GM18858 (cell line): ENCODE results near the gene C3orf49.
A peak's percentile ranks its signal among the peaks of the same experiment; 100 is the strongest.

ENCODE experiments used
- ATAC-seq: cut with Tn5 transposase; IDR thresholded peaks from one replicate; pipeline ENCODE4 v1.9.1; 2021; ENCODE audit not compliant: unreplicated experiment

The C3orf49 gene

DNA sequence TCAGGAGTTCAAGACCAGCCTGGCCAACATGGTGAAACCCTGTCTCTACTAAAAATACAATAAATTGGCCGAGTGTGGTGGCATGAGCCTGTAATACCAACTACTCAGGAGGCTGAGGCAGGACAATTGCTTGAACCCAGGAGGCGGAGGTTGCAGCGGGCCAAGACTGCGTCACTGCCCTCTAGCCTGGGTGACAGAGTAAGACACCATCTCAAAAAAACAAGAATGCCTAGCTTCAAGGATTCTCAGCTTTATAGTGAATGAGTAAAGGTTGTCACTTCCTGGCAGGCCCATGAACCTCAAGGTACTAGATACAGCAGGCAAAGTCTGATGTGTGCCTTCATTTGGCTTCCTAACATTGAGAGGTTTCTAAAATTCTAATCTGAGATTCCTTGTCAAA is 30.1 kb downstream of the C3orf49 start:
- ATAC-seq, result no peak

- no peak for ATAC-seq
Measured at GRCh38 chr3:63851287-63851686, 32.2 kb downstream of the C3orf49 start.

- no peak for ATAC-seq
Measured at GRCh38 chr3:63853106-63853505, 34.0 kb downstream of the C3orf49 start.

DNA sequence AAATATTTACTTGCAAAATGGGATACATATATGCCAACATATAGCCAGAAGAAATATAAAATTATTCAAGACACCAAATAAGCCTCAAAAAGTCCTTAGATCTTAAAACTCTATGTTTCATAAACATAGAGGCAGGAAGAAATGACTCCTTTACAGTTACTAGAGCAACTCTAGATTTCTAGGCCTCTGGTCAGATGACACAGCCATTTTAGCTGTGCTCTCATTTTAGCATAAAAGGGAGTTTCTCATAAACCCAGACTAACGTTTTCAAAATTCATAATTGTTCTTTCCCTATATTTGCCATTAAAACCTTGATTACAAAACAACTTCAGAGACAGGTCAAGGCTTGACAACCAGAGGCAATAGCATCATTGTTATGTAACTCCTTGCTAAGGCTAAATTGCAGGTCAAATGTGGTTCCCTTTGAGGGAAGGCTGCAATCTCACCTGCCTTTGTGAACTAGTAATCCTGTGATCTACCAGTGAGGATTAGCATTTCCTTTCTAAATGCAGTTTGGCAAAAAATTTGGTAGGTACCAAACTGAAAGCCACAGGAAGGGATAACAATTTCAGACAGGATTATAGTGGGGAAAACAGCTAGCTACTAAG is 36.3 kb downstream of the C3orf49 start:
- ATAC-seq, result no peak

GRCh38 chr3:63857311-63857710 is 38.2 kb downstream of the C3orf49 start:
- ATAC-seq, result no peak

- no peak for ATAC-seq
Measured at GRCh38 chr3:63860776-63861175, 41.7 kb downstream of the C3orf49 start.

DNA sequence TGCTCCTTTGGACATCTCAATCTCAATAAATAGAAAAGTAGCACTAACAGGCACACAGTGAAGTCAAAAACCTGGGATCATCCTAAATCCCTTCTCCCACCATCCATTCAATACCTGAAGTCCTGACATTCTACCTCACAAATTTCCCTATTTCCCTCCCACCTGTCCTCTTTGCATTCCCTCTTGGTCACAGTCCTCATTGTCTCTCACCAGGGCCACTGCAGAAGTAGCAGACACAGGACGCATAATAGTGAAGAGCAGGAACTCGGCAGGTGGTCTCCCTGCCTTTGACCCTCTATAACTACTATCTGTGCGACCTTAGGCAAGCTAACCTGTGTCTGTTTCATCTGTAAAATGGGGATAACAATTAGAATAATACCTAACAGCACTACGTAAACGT is 42.2 kb downstream of the C3orf49 start:
- ATAC-seq, result no peak

DNA sequence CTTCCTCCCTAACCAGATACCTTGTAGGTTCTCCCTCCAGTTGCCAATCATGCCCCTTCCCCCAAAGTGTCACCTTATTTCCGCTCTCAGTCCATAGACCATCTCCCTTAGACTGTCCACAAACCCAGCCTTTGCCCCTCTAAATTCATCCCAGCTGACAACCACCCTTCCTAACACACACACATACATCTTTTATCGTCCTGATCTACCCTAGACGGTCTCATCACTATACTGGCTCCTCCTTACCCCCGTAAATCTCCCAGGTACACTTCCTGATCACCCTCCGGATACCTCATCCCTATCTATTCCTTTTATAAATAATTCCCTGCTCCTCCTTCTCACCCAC is 43.7 kb downstream of the C3orf49 start:
- no peak for ATAC-seq

DNA sequence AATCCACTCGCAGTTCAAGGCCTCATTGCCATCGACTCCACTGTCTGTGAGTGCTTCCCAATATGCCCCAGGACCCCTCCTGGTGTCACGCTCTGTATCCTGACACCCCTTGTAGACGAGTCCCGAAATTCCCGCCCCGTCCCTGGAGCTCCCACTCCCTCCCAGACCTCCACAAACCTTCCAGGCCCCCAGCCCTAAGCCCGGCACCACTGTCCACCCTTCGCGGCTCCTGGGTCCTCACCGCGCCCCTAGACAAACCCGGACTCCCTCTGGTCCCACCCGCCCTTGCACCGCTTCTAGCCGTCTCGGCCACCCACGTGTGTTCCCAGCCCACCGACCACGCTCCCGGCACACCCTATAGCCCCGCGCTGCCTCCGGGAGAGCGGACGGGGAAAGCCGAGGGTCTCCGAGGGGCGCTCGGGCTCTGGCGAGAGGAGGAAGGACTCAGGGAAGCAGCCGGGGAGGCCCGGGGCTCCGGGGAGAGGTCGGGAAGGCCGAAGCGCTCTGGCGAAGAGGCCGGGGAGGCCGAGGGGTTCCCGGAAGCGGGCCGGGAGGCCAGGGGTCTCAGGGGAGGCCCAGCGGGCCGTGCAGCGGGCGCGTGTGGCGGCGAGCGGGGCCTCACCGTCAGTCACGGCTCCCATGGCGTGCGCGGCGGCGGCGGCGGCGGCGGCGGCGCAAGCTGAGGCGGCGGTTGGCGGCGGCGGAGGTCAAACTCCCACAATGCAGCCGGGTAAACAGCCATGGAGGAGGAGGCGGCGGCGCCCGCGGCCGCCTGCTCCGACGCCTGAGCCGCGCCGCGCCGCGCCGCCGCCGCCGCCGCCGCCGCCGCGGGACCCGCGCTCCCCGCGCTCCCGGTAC is 44.3 kb downstream of the C3orf49 start, which contains the start of the genes ATXN7 and THOC7:
Gene ATXN7 (plus strand): TSS at position 718 of the 858 bp plus-strand sequence. CDS start 48,732 bp downstream, outside the sequence.
Gene THOC7 (minus strand): TSS at position 656 of the 858 bp plus-strand sequence. CDS start 15 bp downstream, at position 641.
- ATAC-seq, result peak; percentile 59

DNA sequence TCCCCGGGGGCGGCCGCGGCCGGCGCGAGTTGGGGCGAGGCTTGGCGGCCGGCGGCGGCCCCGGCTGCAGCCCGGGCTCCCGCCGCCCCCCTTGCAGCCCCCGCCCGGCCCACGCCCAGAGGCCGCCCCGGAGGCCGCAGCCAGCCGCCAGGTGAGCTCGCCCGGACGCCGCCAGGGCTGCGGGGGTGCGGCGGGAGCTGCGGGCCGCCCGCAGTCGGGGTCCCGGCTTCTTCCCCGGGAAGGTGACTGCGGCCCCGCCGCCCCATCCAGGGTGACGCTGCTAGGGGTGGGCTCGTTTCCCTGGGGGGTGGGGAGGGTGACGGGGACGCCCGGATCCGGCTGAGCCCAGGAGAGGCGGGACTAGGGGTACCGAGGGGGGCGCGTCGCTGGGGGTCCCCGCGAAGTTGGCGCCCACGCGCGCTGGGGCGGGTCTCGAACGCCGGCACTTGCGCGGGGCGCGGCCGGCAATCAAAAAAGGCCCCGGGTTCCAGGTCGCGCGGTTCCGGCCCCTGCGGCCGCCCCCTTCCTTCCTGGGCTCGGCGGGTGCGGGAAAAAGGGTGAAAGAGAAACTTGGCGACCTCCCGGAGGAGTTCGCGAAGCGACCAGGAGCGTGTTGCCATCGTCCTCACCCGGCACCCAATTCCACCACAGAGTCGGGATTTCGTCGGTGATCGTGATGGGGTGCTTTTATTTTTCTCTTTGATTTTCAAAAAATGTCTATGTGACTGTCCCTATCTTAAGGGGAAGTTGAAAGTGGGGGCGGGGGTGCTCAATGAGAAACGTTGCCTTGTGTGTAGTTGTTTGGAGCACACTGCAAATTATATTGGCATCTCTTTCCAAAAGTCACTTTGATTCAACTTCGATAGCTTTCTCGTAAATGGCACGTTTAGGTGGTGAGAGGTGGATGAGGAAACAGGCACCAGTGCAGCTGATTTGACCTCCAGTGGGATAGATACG is 45.2 kb downstream of the C3orf49 start:
- peak; percentile 37 for ATAC-seq

GRCh38 chr3:63864965-63865327 is 45.8 kb downstream of the C3orf49 start:
- ATAC-seq, result no peak

DNA sequence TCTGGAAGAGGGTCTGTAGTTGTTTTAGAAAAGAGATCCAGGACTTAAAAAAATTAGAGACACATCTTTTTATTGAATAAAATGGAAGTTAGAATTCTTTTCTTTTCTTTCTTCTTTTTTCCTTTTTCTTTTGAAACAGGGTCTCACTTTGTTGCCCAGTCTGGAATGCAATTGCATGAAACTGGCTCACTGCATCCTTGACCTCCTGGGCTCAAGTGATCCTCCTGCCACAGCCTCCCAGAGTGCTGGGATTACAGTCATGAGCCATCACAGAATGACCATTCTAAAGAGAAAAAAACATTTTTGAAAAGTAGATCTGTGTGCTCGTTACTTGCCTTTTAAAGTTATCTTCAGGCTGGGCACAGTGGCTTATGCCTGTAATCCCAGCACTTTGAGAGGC is 48.1 kb downstream of the C3orf49 start:
- ATAC-seq, result no peak

- no peak for ATAC-seq
Measured at GRCh38 chr3:63869940-63870614, 51.0 kb downstream of the C3orf49 start.

- ATAC-seq, result no peak
Measured at GRCh38 chr3:63870615-63871005, 51.5 kb downstream of the C3orf49 start.

DNA sequence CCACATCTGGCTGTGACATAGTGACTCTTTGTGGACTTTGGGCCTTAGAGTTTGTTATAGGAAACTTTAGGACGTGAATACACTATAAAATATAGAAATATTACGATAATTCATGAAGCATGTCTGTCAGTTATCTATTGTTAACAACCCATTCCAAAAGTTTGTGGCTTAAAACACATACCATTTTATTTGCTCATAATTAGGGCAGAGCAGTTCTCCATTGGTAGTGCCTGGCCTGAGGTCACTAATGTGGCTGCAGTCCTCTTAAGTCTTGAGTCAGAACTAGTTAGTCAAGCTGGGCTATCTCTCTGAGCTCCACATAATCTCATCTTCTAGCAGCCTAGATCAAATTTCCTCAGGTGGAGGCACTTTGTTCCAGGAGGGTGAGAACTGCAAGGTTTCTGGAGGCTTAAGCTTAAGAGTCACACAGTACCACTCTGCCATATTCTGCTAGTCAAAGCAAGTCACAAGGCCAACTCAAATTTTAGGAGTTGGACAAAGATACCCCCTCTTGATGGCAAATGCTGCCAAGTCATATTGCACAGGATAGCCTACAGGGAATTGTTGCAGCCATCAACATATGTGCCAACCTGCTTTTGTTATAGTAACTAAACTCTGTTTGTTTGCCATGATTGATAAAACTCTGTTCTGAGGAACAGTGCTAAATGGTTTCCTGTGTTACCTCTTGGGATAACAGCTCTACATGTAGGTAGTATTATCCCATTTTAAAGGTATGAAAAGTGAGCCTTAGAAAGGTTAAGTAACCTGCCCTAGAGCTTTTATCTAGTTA is 53.2 kb downstream of the C3orf49 start:
- ATAC-seq, result no peak

- no peak for ATAC-seq
Measured at GRCh38 chr3:63874769-63875168, 55.7 kb downstream of the C3orf49 start.

GRCh38 chr3:63875510-63875909 is 56.4 kb downstream of the C3orf49 start:
- no peak for ATAC-seq

DNA sequence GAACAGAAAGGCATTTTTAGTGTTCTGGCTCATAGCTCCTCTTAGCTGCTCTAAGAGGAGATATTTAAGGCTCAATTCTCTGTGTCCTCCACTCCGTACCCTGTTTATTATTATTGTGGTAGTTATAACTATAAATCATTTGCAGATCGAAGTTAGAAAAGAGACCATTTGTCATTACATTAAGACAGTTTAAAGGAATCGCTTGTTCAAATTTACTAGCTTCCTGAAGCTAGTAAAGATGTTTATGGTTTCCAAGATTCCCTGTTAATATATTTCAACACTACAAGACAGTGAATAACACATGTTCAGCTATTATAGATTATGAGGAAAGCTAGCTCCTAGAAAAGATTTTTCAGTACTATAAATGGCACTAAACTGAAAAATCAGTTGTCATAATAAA is 57.2 kb downstream of the C3orf49 start:
- no peak for ATAC-seq

GRCh38 chr3:63877737-63878393 is 58.8 kb downstream of the C3orf49 start:
- no peak for ATAC-seq
